Left lung (tissue), 10 donors: Measurements from ENCODE around the gene AKAP9. TPM values are rescaled to one million over a fixed set of nuclear protein-coding genes. Genes with fewer than 3 reads are reported as not detected.
"Not testable (repeated sequence)": the region's sequence is repeated elsewhere in the genome, so short reads cannot be mapped to it uniquely, and the experiment has no call there.

Source experiments
- ATAC-seq: fragments of 200-7000 bp; cut with Tn5 transposase; one replicate; pipeline ENCODE4 v1.9.1; 2020; ENCODE audit warnings: moderate library complexity
- DNase-seq, 4 donors: peaks; one replicate each; pipeline ENCODE4 v3.0.0-alpha.2; 2013 to 2020
- H3K27ac ChIP-seq, 2 donors: fragments of 200-600 bp; sonication (generic) in 1 of 2; one replicate each; pipeline versions ENCODE4 v1.5.0 to v1.8.0; 2020 to 2021
- H3K27me3 ChIP-seq, 2 donors: fragments of 200-600 bp; sonication (generic) in 1 of 2; one replicate each; pipeline versions ENCODE4 v1.5.0 to v1.8.0; 2020 to 2021
- H3K36me3 ChIP-seq, 2 donors: fragments of 200-600 bp; sonication (generic) in 1 of 2; one replicate each; pipeline versions ENCODE4 v1.5.0 to v1.8.0; 2020 to 2021
- H3K4me1 ChIP-seq, 2 donors: fragments of 200-600 bp; one replicate each; pipeline ENCODE4 v1.8.0; 2021
- H3K4me3 ChIP-seq, 2 donors: fragments of 200-600 bp; sonication (generic) in 1 of 2; one replicate each; pipeline versions ENCODE4 v1.5.0 to v1.8.0; 2020 to 2021; ENCODE audit warnings: mild to moderate bottlenecking in 1 of 2
- H3K9me3 ChIP-seq, 2 donors: fragments of 200-600 bp; sonication (generic) in 1 of 2; one replicate each; pipeline versions ENCODE4 v1.5.0 to v1.8.0; 2020 to 2021
- intact Hi-C, 2 donors: fragments of 100-400 bp; cut with DNase I; formaldehyde crosslinking; loops; one replicate each; pipeline versions ENCODE4 v1.11.2 to v1.14.2; 2022
- polyA plus RNA-seq, 6 donors: library from polyadenylated mRNA; unstranded; fragments of 120-200 nt; gene quantifications; one replicate each; pipeline ENCODE4 v1.2.1, GENCODE V29; 2013; ENCODE audit not compliant: insufficient read length in 6 of 6
- total RNA-seq, 2 donors: library from RNA; stranded (reverse); fragmentation: NEBNext Ultra II Directional; extraction: Animal tissue kit (Norgen Biotek cat#: 25700); gene quantifications; one replicate each; pipeline ENCODE4 v1.2.1, GENCODE V29; 2021
- TF ChIP-seq, protein P1 (sequence below), 2 donors: fragments of 200-600 bp; sonication (generic) in 1 of 2; IDR thresholded peaks; one replicate each; pipeline versions ENCODE4 v1.5.0 to v1.8.0; 2021; ENCODE audit warnings: antibody characterized with exemption in 2 of 2
- donor health status: DM: no; HTN: yes; CAD: no.
- donor health status: DM: no; HTN: no; CAD: no.

The AKAP9 gene
- total and polyA plus RNA-seq, 8 donors = 57.5 to 105 (median 88.9) TPM

DNA sequence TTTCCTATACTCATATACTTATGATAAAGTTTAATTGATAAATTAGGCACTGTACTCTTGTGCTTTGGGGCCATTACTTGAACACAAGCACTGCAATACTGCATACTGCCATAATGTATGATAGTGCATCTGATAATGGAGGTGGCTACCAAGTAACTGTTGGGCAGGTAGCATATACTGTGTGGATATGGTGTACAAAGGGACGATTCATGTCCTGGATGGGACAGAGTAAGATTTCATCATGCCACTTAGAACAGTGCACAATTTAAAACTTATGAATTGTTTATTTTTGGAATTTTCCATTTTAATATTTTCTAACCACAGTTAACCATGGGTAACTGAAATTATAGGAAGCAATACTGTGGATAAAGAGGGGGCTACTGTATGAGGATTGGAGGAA is 38.9 kb downstream of the AKAP9 start:
- H3K4me3 ChIP-seq = no peak overlapping the region
- intact Hi-C loops = no loop called here
- peaks cover 0 to 3% of the 10 kb centered on the region in 2 donors for H3K9me3 ChIP-seq
- no peak for DNase-seq
- H3K27me3 ChIP-seq = no peaks in the 10 kb centered on the region
- no peaks in the 10 kb centered on the region for H3K4me1 ChIP-seq
- TF ChIP-seq, protein P1, sequence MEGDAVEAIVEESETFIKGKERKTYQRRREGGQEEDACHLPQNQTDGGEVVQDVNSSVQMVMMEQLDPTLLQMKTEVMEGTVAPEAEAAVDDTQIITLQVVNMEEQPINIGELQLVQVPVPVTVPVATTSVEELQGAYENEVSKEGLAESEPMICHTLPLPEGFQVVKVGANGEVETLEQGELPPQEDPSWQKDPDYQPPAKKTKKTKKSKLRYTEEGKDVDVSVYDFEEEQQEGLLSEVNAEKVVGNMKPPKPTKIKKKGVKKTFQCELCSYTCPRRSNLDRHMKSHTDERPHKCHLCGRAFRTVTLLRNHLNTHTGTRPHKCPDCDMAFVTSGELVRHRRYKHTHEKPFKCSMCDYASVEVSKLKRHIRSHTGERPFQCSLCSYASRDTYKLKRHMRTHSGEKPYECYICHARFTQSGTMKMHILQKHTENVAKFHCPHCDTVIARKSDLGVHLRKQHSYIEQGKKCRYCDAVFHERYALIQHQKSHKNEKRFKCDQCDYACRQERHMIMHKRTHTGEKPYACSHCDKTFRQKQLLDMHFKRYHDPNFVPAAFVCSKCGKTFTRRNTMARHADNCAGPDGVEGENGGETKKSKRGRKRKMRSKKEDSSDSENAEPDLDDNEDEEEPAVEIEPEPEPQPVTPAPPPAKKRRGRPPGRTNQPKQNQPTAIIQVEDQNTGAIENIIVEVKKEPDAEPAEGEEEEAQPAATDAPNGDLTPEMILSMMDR (IDR thresholded peaks at IDR 0.05) = no peak
- H3K27ac ChIP-seq = no peak overlapping the region
- H3K36me3 ChIP-seq = peaks cover 0 to 38% of the 10 kb centered on the region in 2 donors
- ATAC-seq = no peak

DNA sequence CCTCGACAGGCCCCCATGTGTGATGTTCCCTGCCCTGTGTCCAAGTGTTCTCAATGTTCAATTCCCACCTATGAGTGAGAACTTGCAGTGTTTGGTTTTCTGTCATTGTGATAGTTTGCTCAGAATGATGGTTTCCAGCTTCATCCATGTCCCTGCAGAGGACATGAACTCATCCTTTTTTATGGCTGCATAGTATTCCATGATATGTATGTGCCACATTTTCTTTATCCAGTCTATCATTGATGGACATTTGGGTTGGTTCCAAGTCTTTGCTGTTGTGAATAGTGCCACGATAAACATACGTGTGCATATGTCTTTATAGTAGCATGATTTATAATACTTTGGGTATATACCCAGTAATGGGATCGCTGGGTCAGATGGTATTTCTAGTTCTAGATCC is 41.7 kb downstream of the AKAP9 start:
- H3K27me3 ChIP-seq, H3K4me3 ChIP-seq, DNase-seq, H3K27ac ChIP-seq, intact Hi-C loops, ATAC-seq, H3K4me1 ChIP-seq, H3K9me3 ChIP-seq: not testable (repeated sequence)
- peaks cover 0 to 28% of the 10 kb centered on the region in 2 donors for H3K36me3 ChIP-seq

DNA sequence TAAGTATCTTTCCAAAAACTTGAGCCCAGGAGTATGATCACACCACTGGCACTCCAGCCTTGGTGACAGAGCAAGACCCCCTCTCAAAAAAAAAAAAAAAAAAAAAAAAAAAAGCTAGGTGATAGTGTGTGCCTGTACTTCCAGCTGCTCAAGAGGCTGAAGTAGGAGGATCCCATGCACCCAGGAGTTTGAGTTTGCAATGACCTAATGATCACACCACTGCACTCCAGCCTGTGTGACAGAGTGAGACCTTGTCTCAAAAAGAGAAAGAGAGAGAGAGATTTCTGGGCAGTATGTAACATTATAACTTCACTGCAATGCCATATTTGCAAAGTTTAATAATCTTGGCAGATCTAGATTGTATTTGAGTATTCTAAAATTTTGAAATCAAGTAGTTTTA is 47.6 kb downstream of the AKAP9 start:
- intact Hi-C loops = no loop called here
- Histone ChIP-seq H3K27ac (no peak overlapping the region), H3K4me1 (no peaks in the 10 kb centered on the region), H3K4me3 (no peak overlapping the region), H3K36me3 (peaks cover 0 to 11% of the 10 kb centered on the region in 2 donors), H3K9me3 (no peaks in the 10 kb centered on the region), H3K27me3 (no peaks in the 10 kb centered on the region)
- DNase-seq (no peak), ATAC-seq (no peak)
- TF ChIP-seq, protein P1 (IDR thresholded peaks at IDR 0.05) = no peak

DNA sequence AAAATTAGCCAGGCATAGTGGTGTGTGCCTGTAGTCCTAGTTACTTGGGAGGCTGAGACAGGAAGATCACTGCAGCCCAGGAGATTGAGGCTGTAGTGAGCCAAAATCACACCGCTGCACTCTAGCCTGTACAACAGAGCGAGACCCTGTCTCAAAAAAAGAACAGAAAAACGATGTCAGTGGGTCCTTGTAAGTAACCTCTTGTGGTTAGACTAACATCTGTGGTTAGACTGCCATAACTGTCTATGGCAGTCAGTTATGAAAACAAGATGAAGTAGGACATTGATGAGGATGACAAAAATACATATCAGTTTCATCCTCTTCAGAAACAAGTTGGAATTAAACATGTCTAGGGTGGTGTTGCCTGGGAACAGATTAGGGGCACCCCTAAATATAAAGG is 53.3 kb downstream of the AKAP9 start:
- H3K4me3 ChIP-seq = no peak overlapping the region
- intact Hi-C loops = no loop called here
- no peak overlapping the region for H3K27ac ChIP-seq
- TF ChIP-seq, protein P1 (IDR thresholded peaks at IDR 0.05) = no peak
- H3K4me1 ChIP-seq = no peaks in the 10 kb centered on the region
- no peaks in the 10 kb centered on the region for H3K27me3 ChIP-seq
- H3K36me3 ChIP-seq = peaks cover 0 to 62% of the 10 kb centered on the region in 2 donors
- DNase-seq = no peak
- H3K9me3 ChIP-seq = no peaks in the 10 kb centered on the region
- no peak for ATAC-seq

DNA sequence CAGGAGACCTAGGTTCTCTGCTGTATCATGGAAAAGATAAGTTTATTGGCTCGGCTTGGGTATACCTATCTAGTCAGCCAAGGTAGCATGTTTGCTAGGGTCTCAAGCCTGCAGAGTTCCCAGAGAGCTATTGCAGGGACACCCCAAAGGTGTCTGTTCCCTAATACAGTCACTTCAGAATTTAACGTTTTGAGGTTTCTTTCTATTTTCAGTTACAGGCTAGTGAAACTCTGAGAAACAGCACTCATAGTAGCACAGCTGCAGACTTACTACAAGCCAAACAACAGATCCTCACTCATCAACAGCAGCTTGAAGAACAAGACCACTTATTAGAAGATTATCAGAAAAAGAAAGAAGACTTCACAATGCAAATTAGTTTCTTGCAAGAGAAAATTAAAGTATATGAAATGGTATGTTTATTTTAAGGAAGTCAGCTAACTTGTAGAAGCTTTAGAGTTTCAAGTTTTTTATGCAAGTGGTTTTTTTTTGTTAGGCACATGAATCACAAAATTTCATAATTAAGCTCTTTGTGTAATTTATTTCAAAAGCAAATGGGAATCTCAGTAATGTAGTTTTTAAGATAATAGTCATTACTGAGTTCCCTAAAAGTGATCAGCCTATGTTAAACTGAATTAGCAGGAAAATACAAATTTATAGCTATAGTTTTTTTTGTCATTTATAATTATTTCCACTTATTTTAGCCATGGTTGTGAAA is 54.9 kb downstream of the AKAP9 start:
- H3K4me3 ChIP-seq = no peak overlapping the region
- H3K9me3 ChIP-seq = no peaks in the 10 kb centered on the region
- ATAC-seq (no peak), DNase-seq (no peak)
- no peak overlapping the region for H3K27ac ChIP-seq
- H3K4me1 ChIP-seq = no peaks in the 10 kb centered on the region
- TF ChIP-seq, protein P1 (IDR thresholded peaks at IDR 0.05) = no peak
- intact Hi-C loops = no loop called here
- no peaks in the 10 kb centered on the region for H3K27me3 ChIP-seq
- peaks cover 0 to 75% of the 10 kb centered on the region in 2 donors for H3K36me3 ChIP-seq
